GM12865 (cell line): ENCODE measurements around the gene PRRG1.

Experiments used
- DNase-seq: peaks from one replicate; pipeline ENCODE4 v3.0.0; 2010; ENCODE audit warnings: low read depth
- H3K4me3 ChIP-seq: 2 replicates; pipeline ENCODE4 v1.5.1; 2011; ENCODE audit warnings: mild to moderate bottlenecking, low read depth, low read length, control low read depth
- TF ChIP-seq, protein P1 (sequence below): IDR thresholded peaks from 2 replicates; pipeline ENCODE4 v1.5.1; 2011; ENCODE audit warnings: low read length, control low read depth, low read depth, inconsistent platforms; ENCODE audit not compliant: insufficient read depth; ENCODE audit errors: missing control alignments

The PRRG1 gene

DNA sequence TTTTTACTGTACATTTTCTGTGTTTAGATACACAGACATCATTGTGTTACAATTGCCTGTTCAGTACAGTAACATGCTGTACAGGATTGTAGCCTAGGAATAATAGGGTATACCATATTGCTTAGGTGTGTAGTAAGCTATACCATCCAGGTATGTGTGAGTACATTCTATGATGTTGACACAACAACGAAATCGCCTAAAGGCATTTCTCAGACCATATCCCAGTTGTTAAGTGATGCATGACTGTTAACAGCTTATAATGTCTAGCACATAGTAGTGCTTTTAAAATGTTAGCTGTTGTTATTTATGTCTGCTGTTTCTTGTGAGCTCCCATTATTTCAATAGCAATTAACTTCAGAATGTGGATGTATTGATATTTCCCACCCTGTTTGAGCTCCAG, 4.5 kb downstream of the PRRG1 start:
- H3K4me3 ChIP-seq: no peak overlapping the region
- DNase-seq: no peak
- TF ChIP-seq, protein P1, sequence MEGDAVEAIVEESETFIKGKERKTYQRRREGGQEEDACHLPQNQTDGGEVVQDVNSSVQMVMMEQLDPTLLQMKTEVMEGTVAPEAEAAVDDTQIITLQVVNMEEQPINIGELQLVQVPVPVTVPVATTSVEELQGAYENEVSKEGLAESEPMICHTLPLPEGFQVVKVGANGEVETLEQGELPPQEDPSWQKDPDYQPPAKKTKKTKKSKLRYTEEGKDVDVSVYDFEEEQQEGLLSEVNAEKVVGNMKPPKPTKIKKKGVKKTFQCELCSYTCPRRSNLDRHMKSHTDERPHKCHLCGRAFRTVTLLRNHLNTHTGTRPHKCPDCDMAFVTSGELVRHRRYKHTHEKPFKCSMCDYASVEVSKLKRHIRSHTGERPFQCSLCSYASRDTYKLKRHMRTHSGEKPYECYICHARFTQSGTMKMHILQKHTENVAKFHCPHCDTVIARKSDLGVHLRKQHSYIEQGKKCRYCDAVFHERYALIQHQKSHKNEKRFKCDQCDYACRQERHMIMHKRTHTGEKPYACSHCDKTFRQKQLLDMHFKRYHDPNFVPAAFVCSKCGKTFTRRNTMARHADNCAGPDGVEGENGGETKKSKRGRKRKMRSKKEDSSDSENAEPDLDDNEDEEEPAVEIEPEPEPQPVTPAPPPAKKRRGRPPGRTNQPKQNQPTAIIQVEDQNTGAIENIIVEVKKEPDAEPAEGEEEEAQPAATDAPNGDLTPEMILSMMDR: no peak

GRCh38 chrX:37357436-37357835, 8.3 kb downstream of the PRRG1 start:
- TF ChIP-seq, protein P1: no peak
- no peak overlapping the region for H3K4me3 ChIP-seq
- DNase-seq: no peak

GRCh38 chrX:37361596-37361995, 12.4 kb downstream of the PRRG1 start:
- no peak for DNase-seq
- H3K4me3 ChIP-seq: no peak overlapping the region
- TF ChIP-seq, protein P1: no peak

GRCh38 chrX:37364666-37365065, 15.5 kb downstream of the PRRG1 start:
- no peak for DNase-seq
- H3K4me3 ChIP-seq: no peak overlapping the region
- TF ChIP-seq, protein P1: no peak

GRCh38 chrX:37367946-37368345, 18.8 kb downstream of the PRRG1 start:
- TF ChIP-seq, protein P1: no peak
- DNase-seq: no peak

DNA sequence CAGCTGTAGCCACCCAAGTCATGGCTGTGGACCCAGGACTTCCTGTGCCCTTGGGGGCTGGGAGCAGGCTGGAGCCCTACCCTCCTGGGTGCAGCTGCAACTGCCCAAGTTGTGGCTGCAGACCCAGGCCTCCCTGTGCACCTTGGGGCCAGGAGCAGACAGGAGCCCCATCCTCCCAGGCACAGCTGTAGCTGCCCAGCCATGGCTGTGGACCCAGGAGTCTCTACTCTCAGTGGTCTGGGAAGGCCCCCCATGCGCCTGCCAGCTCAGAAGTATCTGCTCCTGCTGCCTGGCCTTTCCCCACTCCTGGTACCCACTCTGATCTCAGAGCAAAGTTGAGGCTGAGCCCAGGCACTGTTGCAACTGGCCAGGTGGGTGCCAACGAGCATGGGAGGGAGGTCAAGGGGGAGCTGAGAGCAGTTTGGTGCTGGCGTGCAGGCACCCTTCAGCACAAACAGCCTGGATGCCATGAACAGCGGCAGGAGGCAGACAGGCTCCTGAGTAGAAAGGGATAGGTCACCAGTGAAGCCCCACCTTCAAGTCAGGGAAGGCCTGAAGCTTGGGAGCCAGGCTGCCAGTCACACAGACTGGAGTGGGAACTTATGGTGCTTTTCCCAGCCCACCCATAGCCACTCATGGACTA, 21.5 kb downstream of the PRRG1 start:
- H3K4me3 ChIP-seq: no peak overlapping the region
- DNase-seq: no peak
- TF ChIP-seq, protein P1: no peak

More at GRCh38 chrX:37367946-37368345, 18.8 kb downstream of the PRRG1 start:
- no peak overlapping the region for H3K4me3 ChIP-seq

GRCh38 chrX:37371578-37371991, 22.4 kb downstream of the PRRG1 start:
- DNase-seq: no peak
- TF ChIP-seq, protein P1: no peak
- H3K4me3 ChIP-seq: no peak overlapping the region
